Measurements from ENCODE around the gene ATF1. TPM values are rescaled to one million over a fixed set of nuclear protein-coding genes. Genes with fewer than 3 reads are reported as not detected.
"Not testable (repeated sequence)": the region's sequence is repeated elsewhere in the genome, so short reads cannot be mapped to it uniquely, and the experiment has no call there.

The ATF1 gene
- total RNA-seq, 1 donor from 2014 or later = 17.7 TPM

DNA sequence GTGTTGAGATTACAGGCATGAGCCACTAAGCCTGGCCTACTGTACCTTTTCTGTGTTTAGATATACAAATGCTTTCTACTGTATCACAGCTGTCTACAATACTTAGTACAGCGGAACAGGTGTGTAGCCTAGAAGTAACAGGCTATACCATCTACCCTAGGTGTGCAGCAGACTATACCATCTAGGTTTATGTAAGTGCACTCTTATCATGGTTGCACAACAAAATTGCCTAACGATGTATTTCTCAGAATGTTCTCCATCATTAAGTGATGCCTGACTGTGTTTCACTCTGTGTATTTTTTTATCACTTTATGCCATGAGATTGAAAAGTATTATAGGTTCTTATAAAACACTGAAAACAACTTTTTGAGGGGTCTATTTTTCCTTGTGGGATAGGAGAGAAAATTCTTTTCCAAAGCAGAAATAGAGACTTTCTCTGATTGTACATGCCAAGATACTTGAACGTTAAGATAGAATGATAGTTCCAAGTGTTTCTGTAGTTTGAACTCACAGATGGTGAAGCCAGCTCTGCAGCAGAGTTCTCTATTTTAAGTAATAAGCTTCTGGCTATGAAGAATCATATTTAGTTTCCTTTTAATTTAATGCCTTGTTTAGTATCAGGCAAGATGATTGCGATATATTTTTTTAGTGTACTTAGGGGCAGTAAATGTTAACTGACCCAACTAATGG, 95.9 kb downstream of the ATF1 start:
- no peaks in the 10 kb centered on the region for H3K27me3 ChIP-seq
- H3K4me1 ChIP-seq = no peaks in the 10 kb centered on the region
- no peaks in the 10 kb centered on the region for H3K36me3 ChIP-seq
- no peaks in the 10 kb centered on the region for H3K9me3 ChIP-seq
- no peak for TF ChIP-seq POLR2A (IDR thresholded peaks at IDR 0.05)
- no peak for TF ChIP-seq POLR2AphosphoS5 (IDR thresholded peaks at IDR 0.05; ENCODE audit: insufficient read depth in 1 of 2, low read depth in 1 of 2)
- TF ChIP-seq, protein P1, sequence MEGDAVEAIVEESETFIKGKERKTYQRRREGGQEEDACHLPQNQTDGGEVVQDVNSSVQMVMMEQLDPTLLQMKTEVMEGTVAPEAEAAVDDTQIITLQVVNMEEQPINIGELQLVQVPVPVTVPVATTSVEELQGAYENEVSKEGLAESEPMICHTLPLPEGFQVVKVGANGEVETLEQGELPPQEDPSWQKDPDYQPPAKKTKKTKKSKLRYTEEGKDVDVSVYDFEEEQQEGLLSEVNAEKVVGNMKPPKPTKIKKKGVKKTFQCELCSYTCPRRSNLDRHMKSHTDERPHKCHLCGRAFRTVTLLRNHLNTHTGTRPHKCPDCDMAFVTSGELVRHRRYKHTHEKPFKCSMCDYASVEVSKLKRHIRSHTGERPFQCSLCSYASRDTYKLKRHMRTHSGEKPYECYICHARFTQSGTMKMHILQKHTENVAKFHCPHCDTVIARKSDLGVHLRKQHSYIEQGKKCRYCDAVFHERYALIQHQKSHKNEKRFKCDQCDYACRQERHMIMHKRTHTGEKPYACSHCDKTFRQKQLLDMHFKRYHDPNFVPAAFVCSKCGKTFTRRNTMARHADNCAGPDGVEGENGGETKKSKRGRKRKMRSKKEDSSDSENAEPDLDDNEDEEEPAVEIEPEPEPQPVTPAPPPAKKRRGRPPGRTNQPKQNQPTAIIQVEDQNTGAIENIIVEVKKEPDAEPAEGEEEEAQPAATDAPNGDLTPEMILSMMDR (IDR thresholded peaks at IDR 0.05) = no peak
- H3K4me3 ChIP-seq = no peak overlapping the region
- no peak overlapping the region for H3K27ac ChIP-seq
- intact Hi-C loops (cut with DNase I) = no loop called here
- no peak for DNase-seq (ENCODE audit: extremely low spot score in 2 of 2)

DNA sequence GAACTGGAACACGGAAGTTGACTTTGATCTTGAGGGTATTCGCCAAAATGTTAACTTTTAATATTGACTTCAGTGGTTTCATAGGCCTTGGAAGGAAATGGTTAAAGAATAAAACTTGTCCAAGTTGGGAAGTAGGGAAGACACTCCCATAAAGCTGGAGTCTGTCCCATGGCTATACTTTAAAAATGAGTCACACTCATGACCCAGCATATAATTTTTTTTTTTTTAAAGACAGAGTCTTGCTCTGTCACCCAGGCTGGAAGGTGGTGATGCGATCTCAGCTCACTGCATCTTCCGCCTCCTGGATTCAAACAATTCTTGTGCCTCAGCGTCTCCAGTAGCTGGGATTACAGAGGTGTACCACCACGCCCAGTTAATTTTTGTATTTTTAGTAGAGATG, 98.4 kb downstream of the ATF1 start:
- Histone ChIP-seq H3K36me3 (no peaks in the 10 kb centered on the region), H3K4me1 (no peaks in the 10 kb centered on the region), H3K27ac (no peak overlapping the region), H3K4me3 (no peak overlapping the region), H3K9me3 (no peaks in the 10 kb centered on the region), H3K27me3 (no peaks in the 10 kb centered on the region)
- TF ChIP-seq, protein P1 (IDR thresholded peaks at IDR 0.05) = no peak
- peak in 1 of 2 donors; percentile 12 for TF ChIP-seq POLR2AphosphoS5 (IDR thresholded peaks at IDR 0.05; ENCODE audit: insufficient read depth in 1 of 2, low read depth in 1 of 2)
- intact Hi-C loops (cut with DNase I) = no loop called here
- DNase-seq (ENCODE audit: extremely low spot score in 2 of 2) = no peak

DNA sequence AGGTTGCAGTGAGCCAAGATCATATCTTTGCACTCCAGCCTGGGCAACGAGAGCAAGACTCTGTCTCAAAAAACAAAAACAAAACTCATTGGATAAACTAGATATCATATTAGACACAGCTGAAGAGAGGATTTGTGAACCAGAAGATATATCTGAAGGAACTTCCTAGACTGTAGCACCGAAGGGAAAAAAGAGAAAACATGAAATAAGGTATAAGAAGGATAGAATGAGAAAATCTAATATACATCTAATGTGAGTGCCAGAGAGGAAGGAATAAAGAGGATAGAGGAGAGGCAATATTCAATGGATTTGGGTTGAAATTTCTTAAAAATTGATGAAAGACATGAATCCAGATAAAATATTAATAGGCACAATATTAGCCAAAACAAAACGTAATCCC, 101.4 kb downstream of the ATF1 start:
- H3K4me3 ChIP-seq = no peak overlapping the region
- H3K27me3 ChIP-seq = no peaks in the 10 kb centered on the region
- H3K9me3 ChIP-seq = no peaks in the 10 kb centered on the region
- H3K36me3 ChIP-seq = no peaks in the 10 kb centered on the region
- H3K27ac ChIP-seq = no peak overlapping the region
- H3K4me1 ChIP-seq = no peaks in the 10 kb centered on the region
- intact Hi-C loops (cut with DNase I) = no loop called here
- TF ChIP-seq POLR2AphosphoS5 (IDR thresholded peaks at IDR 0.05; ENCODE audit: insufficient read depth in 1 of 2, low read depth in 1 of 2) = no peak
- TF ChIP-seq POLR2A (IDR thresholded peaks at IDR 0.05) = no peak
- TF ChIP-seq, protein P1 (IDR thresholded peaks at IDR 0.05) = no peak
- DNase-seq (ENCODE audit: extremely low spot score in 2 of 2) = no peak

DNA sequence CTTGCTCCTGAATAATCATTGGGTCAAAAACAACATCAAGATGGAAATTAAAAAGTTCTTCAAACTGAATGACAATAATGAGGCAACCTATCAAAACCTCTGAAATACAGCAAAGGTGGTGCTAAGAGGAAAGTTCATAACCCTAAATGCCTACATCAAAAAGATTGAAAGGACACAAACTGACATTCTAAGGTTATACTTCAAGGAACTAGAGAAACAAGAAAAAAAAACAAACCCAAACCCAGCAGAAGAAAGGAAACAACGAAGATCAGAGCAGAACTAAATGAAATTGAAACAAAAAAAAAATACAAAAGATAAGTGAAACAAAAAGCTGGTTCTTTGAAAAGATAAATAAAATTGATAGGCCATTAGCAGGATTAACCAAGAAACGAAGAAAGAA, 105.0 kb downstream of the ATF1 start:
- intact Hi-C loops (cut with DNase I); H3K4me1 ChIP-seq; DNase-seq (ENCODE audit: extremely low spot score in 2 of 2); H3K36me3 ChIP-seq; H3K27me3 ChIP-seq; H3K27ac ChIP-seq; H3K9me3 ChIP-seq; H3K4me3 ChIP-seq: not testable (repeated sequence)

Small RNA genes lying within 50 kb of the gene (small RNA-seq; reads per million reads assigned to genes)
- gene AC013244.2 (not detected), gene RF00019 (not detected), gene RN7SL519P (not detected)

Other genes with a start within 250 kb of the ATF1 start
- not detected for gene TMPRSS12, start 78.8 kb downstream of the ATF1 start, total RNA-seq
- gene HIGD1C, start 188.4 kb downstream of the ATF1 start, total RNA-seq = not detected